Ectodermal cell (in vitro differentiated cells): ENCODE results near the gene ASCL1.

Source experiments
- H3K27ac ChIP-seq: 2 replicates; pipeline ENCODE4 v1.7.0; 2013; ENCODE audit warnings: mild to moderate bottlenecking, low read depth, low read length; ENCODE audit not compliant: insufficient read depth, poor library complexity, severe bottlenecking
- H3K27me3 ChIP-seq: 2 replicates; pipeline ENCODE4 v1.7.0; 2013; ENCODE audit warnings: mild to moderate bottlenecking, low read length; ENCODE audit not compliant: insufficient read depth, control insufficient read depth, poor library complexity, severe bottlenecking
- H3K36me3 ChIP-seq: one replicate; pipeline ENCODE4 v1.7.0; 2013; ENCODE audit warnings: low read length; ENCODE audit not compliant: control insufficient read depth, insufficient read depth
- H3K4me1 ChIP-seq: one replicate; pipeline ENCODE4 v1.7.0; 2013; ENCODE audit warnings: low read length; ENCODE audit not compliant: control insufficient read depth, insufficient read depth
- H3K4me3 ChIP-seq: 2 replicates; pipeline ENCODE4 v1.7.0; 2013; ENCODE audit warnings: low read depth, low read length, control low read depth; ENCODE audit not compliant: insufficient read depth
- H3K9me3 ChIP-seq: 2 replicates; pipeline ENCODE4 v1.7.0; 2013; ENCODE audit warnings: mild to moderate bottlenecking, low read length, moderate library complexity; ENCODE audit not compliant: control insufficient read depth
- WGBS, 2 experiments: methylation state at CpG; one replicate each; pipeline ENCODE4 v1.1.7; 2013; ENCODE audit warnings: missing lambda C conversion rate in 2 of 2; 5-methylcytosine and 5-hydroxymethylcytosine counted together

ASCL1 gene

DNA sequence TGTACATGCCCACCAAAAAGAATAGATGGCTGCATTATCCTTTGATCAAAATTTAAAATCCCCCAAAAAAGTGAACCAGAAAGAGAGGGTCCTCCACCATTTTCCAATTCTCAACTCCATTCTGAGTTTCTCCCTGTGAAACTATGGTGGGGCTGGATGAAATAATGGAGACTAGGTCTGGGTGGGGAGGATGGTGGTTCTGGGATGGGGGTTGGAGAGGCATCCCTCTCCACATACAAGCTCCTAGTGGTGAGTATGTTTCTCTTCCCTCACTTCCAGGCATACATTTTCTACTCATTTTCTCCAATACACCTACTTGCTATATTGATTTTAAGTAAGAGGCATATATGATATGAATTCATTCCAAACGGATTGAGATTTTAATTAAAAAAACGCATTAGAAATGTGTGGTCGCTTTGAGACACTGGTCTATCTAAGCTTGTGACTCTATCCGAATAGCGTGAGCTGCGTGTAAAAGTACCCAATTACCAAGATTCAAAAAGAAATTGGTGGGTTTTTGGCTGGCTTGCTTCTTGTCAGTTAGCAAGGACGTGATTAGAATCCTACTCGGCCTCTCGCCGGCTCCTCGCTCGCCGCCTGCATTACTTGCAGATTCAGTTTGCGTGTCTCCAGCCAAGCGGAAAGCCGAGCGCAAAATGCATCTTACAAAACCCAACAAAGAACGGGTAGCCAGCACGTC, 3.4 kb downstream of the ASCL1 start:
- H3K4me1 ChIP-seq, result peaks cover 43% of the 10 kb centered on the region
- no peak overlapping the region for H3K27ac ChIP-seq
- no peaks in the 10 kb centered on the region for H3K9me3 ChIP-seq
- 3 to 4% methylated on average over 19 of the region's 19 CpGs for WGBS, 2 experiments
- H3K4me3 ChIP-seq, result peak overlapping the region; percentile 13
- H3K36me3 ChIP-seq, result no peaks in the 10 kb centered on the region
- H3K27me3 ChIP-seq, result peaks cover 100% of the 10 kb centered on the region

DNA sequence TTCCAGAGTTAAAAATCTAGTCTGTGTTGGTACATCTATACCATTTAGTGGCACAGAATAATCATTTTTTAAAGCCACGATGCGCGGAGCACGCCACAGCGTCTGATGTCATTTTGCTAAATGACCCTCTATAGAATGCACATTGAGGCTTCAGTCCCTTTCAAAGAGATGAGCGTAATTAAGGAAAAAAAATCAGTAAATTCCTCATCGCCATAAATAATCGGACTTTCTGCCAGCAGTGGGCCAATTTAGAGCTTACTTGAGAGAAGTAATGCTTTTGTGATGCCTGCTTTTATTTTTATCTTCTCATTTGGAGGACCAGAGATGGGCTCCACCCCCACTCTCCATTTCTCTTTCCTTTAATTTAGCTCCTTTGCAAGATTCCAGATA, 4.0 kb downstream of the ASCL1 start:
- Histone ChIP-seq H3K9me3 (no peaks in the 10 kb centered on the region), H3K27ac (no peak overlapping the region), H3K4me3 (peak overlapping the region; percentile 13), H3K27me3 (peaks cover 100% of the 10 kb centered on the region), H3K36me3 (no peaks in the 10 kb centered on the region), H3K4me1 (peaks cover 45% of the 10 kb centered on the region)
- whole genome bisulfite sequencing, 2 experiments, result 2 to 3% methylated on average over 8 of the region's 8 CpGs

DNA sequence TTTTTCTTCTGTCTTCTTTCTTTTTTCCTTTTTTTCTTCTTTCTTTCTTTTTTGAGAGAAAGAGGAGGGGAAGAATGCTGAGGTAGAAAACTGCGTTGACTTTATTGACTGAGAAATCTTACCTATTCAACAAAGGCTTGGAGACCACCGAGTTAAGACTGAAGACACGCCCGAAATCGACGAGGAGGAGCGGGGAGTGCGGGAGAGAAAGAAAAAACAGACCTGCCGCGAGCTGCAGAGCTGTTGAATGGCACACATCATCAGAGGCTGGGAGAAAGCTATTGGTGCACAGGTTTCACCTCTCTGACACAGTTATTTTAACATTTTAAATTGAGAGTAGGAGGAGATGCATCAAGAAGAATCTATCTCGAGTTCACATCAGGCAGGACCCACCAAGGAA, 5.1 kb downstream of the ASCL1 start:
- Histone ChIP-seq H3K36me3 (no peaks in the 10 kb centered on the region), H3K27me3 (peaks cover 100% of the 10 kb centered on the region), H3K4me1 (peaks cover 49% of the 10 kb centered on the region), H3K27ac (no peak overlapping the region), H3K4me3 (no peak overlapping the region), H3K9me3 (no peaks in the 10 kb centered on the region)
- 1 to 2% methylated on average over 11 of the region's 11 CpGs for WGBS, 2 experiments

DNA sequence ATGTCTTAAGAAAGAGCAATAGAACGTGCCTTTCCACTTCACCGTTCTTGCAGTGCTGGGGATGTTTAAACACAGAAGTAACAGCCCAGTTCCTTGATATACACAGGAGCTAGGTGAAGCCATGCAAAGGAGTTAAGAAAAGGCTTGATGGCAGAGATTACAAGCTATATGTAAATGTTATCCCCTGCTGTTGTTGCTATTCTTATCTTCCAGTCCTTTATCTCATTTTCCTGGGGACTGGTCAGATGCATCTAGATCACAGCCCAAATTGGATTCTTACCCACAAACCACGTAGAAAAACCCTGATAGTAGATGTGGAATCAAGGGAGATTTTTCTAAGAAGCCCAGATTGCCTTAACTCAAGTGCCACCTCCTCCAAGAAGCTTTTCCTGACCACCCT, 5.5 kb downstream of the ASCL1 start:
- Histone ChIP-seq H3K4me1 (peaks cover 49% of the 10 kb centered on the region), H3K27me3 (peaks cover 100% of the 10 kb centered on the region), H3K9me3 (no peaks in the 10 kb centered on the region), H3K4me3 (no peak overlapping the region), H3K36me3 (no peaks in the 10 kb centered on the region), H3K27ac (no peak overlapping the region)
- 2 to 3% methylated on average over 3 of the region's 3 CpGs for WGBS, 2 experiments

DNA sequence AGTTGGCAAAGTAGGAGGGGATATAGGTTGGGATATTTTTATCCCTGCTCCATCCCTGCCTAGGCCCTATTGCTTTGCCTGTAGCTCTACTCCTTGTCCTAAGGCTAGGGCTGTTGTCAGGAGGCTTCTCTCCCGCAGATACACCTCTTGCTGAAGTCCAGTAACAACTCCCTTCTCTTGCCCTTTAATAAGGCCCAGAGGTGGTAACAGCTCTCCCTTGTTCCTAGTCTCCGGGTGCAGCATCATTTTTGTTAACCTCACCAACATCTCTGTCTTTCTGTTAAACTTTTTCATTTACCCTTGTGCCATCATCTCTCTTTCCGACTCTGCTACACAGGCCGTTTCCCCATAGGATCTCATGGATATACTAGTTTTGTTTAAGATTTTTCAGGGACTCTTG, 6.3 kb downstream of the ASCL1 start:
- H3K4me3 ChIP-seq, result no peak overlapping the region
- no peaks in the 10 kb centered on the region for H3K36me3 ChIP-seq
- no peaks in the 10 kb centered on the region for H3K9me3 ChIP-seq
- WGBS, 2 experiments, result 68 to 71% methylated on average over 2 to 4 of the region's 4 CpGs
- peaks cover 46% of the 10 kb centered on the region for H3K4me1 ChIP-seq
- no peak overlapping the region for H3K27ac ChIP-seq
- H3K27me3 ChIP-seq, result peaks cover 100% of the 10 kb centered on the region

DNA sequence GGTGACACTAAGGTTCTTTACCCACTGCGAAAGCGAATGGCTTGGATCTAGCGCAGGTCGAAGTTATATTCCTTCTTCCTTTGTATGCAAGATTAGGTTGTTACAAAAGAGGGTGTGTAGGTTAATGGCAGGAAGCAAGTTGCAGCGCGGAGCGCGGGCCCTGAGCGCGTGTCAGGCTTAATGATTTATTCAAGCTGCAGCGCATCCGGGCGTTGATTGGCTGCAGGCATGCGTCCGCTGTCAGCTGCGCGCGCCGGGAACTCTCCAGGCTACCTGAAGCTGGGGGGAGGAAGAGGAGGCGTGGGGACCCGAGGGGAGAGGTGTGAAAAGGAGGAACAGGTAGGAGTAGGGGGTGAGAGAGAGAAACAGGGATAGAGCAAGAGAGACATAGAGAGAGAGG, 7.4 kb downstream of the ASCL1 start:
- no peaks in the 10 kb centered on the region for H3K9me3 ChIP-seq
- H3K27me3 ChIP-seq, result peaks cover 96% of the 10 kb centered on the region
- 0 to 1% methylated on average over 21 of the region's 21 CpGs for WGBS, 2 experiments
- no peak overlapping the region for H3K27ac ChIP-seq
- no peaks in the 10 kb centered on the region for H3K36me3 ChIP-seq
- H3K4me3 ChIP-seq, result no peak overlapping the region
- H3K4me1 ChIP-seq, result peaks cover 40% of the 10 kb centered on the region

DNA sequence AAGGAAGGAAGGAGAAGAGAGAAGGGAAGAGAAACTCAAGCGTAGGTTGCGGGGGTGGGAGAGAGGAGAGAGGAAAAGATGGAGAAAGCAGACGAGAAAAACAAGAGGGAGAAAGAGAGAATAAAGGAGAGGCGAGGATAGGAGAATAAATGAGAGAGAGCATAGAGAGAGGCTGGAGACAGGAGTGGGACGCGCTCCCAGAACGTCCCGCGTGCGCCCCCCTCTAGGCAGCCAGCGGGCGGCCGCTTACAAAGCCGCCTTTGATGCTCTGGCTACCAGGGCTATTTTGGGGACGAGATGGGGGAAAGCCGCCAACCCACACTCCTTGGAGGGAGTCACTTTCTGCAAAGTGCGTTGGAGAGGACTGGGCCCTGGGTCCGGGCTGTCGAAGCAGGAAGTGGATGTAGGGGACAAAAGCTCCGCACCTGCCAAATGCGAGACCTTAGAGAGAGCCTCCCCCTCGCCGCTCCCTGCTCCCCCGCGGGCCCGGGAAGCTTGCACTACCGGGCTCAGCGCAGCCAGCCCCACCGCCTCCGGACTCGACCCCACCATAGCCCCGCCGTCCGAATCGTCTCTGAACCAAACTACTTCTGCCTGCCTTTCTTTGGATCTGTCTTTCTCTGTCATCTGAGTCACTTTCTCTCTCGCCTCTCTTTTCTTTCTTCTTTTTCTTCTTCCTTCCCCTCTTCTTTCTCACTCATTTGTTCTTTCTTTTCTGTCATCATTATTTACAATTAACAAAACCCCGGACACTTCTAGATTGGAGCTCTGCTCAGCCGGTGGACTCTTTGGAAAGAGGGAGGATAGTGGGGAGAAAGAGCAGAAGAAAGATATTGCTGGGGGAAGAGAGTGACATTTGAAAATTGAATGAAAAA, 8.0 kb downstream of the ASCL1 start:
- Histone ChIP-seq H3K27me3 (peaks cover 89% of the 10 kb centered on the region), H3K27ac (no peak overlapping the region), H3K4me1 (peaks cover 40% of the 10 kb centered on the region), H3K9me3 (no peaks in the 10 kb centered on the region), H3K36me3 (no peaks in the 10 kb centered on the region), H3K4me3 (peak overlapping the region; percentile 18)
- WGBS, 2 experiments, result 1% methylated on average over 37 to 38 of the region's 38 CpGs

DNA sequence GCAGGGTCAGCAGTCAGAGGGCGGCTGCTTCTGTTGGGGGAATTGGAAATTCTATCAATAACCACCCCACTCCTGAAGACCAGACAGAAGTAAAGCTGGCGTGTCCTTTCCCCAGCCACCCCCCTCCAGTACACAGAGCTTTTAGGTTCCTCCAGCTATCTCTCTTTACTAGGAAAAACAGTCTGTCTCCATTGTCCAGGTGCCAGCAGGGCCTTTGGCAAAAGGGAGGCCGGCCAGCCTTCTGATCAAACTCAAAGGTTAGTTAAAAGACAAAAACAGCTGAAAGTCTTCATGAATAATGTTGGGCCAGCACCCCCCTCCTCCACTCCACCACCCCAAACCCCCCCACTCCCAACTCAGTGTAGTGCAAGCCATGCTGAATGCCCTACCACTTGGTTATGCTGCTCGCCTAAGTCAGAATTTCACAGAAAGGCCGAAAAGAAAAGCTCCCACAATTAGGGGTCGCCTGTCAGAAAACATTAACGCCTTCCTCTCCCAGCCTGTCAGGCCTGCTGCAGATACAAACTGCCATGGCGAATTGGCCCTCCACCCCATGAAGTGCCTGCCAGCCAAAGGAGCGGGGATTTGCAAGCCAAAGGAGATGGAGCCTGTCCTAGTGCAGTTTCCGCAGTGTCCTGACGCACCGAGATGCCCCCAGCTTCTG, 8.9 kb downstream of the ASCL1 start:
- no peaks in the 10 kb centered on the region for H3K9me3 ChIP-seq
- H3K27me3 ChIP-seq, result peaks cover 81% of the 10 kb centered on the region
- H3K4me1 ChIP-seq, result peaks cover 36% of the 10 kb centered on the region
- H3K36me3 ChIP-seq, result no peaks in the 10 kb centered on the region
- no peak overlapping the region for H3K27ac ChIP-seq
- H3K4me3 ChIP-seq, result no peak overlapping the region
- 9% methylated on average over 12 of the region's 12 CpGs for WGBS, 2 experiments

DNA sequence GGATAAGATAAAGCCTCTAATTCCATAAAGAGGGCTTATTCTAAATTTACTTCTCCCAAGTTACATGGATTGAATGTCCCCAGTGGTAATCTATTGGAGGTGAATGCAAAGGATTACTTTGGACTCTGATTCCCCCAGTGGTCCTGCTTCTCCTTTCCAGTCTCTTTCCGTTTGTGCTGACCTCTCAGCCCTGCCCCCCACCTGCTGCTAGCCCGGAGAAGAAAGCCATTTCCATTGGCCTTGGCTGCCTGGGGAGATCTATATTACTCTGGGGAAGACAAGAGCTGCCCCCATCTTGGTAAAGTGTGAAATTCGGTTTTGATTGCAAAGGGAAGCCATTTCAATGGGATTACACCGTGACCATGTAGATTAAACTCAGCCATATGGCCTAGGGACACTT, 13.3 kb downstream of the ASCL1 start:
- H3K4me1 ChIP-seq, result peaks cover 15% of the 10 kb centered on the region
- WGBS, 2 experiments, result 27 to 29% methylated on average over 4 of the region's 4 CpGs
- H3K36me3 ChIP-seq, result no peaks in the 10 kb centered on the region
- no peak overlapping the region for H3K27ac ChIP-seq
- H3K27me3 ChIP-seq, result peaks cover 60% of the 10 kb centered on the region
- no peaks in the 10 kb centered on the region for H3K9me3 ChIP-seq
- no peak overlapping the region for H3K4me3 ChIP-seq

DNA sequence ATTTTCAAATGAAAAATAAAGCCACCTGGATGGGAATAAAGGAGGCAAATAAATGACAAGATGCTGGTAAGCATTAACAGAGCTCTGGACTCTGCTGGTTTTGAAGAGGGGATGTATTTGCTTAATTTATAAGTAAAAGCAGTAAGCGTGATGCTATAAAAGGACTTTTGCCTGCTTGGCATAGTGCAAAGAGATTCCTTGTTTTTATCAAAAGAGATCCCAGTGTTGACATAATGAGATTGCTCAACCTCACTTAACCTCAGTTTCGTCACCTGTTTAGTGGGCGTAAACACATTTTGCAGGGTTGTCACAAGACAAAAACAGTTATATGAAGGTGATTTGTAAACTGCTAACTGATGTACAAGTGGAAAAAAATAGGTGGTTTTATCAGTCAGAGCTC, 13.8 kb downstream of the ASCL1 start:
- Histone ChIP-seq H3K4me3 (no peak overlapping the region), H3K27ac (no peak overlapping the region), H3K9me3 (no peaks in the 10 kb centered on the region), H3K36me3 (no peaks in the 10 kb centered on the region), H3K27me3 (peaks cover 56% of the 10 kb centered on the region), H3K4me1 (peaks cover 10% of the 10 kb centered on the region)
- 91 to 99% methylated on average over 3 of the region's 3 CpGs for WGBS, 2 experiments
